GM12892 (cell line): ENCODE measurements around the gene FGFR2.

Source experiments
- POLR2A ChIP-seq: IDR thresholded peaks from 2 replicates; pipeline ENCODE4 v1.6.1; 2011; ENCODE audit warnings: low read depth, low read length, control low read depth
- TAF1 ChIP-seq: IDR thresholded peaks from 2 replicates; pipeline ENCODE4 v1.6.1; 2011; ENCODE audit warnings: low read depth, mild to moderate bottlenecking, control low read depth, low read length, borderline replicate concordance

DNA sequence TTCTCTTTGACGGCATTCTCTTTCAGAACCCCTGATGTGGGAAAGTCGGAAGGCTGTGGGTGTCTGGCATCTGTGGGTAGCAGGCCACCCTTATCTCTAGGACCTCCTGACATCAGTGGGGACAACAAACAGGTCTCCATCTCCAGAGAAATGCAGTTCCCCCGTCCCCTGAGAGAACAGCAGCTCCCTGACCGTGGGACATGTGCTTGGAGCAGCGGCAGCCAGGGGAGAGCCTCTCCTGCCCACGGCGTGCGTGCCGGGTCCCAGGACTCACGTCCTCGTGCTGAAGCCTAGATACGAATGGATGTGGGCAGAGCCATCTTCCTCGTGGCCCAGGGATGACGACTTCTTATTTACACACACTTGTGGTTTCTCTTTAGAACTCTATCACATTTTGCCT is 133.0 kb downstream of the FGFR2 start:
- TF ChIP-seq TAF1 (no peak), POLR2A (no peak)
